Activated naive CD4-positive, alpha-beta T cell treated with anti-CD3 and anti-CD28 coated beads, Interleukin-2, amount 10 ng/mL, durations not matched to agents 7 days and 5 days (primary cell): ENCODE measurements around the gene CAPN11.

Source experiments
- CTCF ChIA-PET: fragments of 350-600 bp; sonication (Branson Sonifier 250); formaldehyde crosslinking; loops from one replicate; lab custom pipeline; 2021; ENCODE audit warnings: antibody characterized with exemption; lab: Charles Lee
- DNase-seq: peaks from one replicate; pipeline ENCODE4 v3.0.0-alpha.2; 2020
- H3K27ac Mint-ChIP-seq: one replicate; pipeline ENCODE4 v1.8.0; 2021; ENCODE audit warnings: mild to moderate bottlenecking, moderate library complexity, mixed read lengths
- H3K27me3 Mint-ChIP-seq: one replicate; pipeline ENCODE4 v1.8.0; 2021; ENCODE audit warnings: mild to moderate bottlenecking, mixed read lengths
- H3K36me3 Mint-ChIP-seq: one replicate; pipeline ENCODE4 v1.8.0; 2021; ENCODE audit warnings: mixed read lengths
- H3K4me1 Mint-ChIP-seq: one replicate; pipeline ENCODE4 v1.8.0; 2021; ENCODE audit warnings: mixed read lengths
- H3K4me3 Mint-ChIP-seq: one replicate; pipeline ENCODE4 v1.8.0; 2021; ENCODE audit warnings: mild to moderate bottlenecking, moderate library complexity, mixed read lengths
- H3K9me3 Mint-ChIP-seq: one replicate; pipeline ENCODE4 v1.8.0; 2021; ENCODE audit warnings: mixed read lengths

Gene CAPN11

DNA sequence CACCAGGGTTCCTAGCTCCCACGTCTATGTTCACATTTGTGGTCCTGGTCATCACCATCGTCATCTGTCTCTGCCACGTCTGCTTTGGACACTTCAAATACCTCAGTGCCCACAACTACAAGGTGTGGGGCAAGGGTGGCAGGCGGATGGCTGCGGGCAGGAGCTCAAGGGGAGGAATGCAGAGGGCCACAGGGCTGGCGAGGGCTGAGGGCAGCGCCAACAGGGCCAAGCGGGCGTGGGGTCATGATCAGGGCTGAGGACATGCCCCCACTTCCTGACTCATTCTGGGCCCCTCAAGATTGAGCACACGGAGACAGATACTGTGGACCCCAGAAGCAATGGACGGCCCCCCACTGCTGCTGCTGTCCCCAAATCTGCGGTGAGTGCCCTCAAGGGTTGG, 4.6 kb upstream of the CAPN11 start:
- H3K27ac Mint-ChIP-seq: no peak overlapping the region
- peaks cover 4% of the 10 kb centered on the region for H3K27me3 Mint-ChIP-seq
- H3K36me3 Mint-ChIP-seq: no peaks in the 10 kb centered on the region
- DNase-seq: no peak
- CTCF ChIA-PET: interaction anchor here (1.5 to 3.6 kb wide), 2 partner anchors 25 to 57 kb away, joined by 4 to 21 read pairs; no protein-coding TSS in a partner anchor
- H3K9me3 Mint-ChIP-seq: no peaks in the 10 kb centered on the region
- H3K4me1 Mint-ChIP-seq: peaks cover 3% of the 10 kb centered on the region
- no peak overlapping the region for H3K4me3 Mint-ChIP-seq

DNA sequence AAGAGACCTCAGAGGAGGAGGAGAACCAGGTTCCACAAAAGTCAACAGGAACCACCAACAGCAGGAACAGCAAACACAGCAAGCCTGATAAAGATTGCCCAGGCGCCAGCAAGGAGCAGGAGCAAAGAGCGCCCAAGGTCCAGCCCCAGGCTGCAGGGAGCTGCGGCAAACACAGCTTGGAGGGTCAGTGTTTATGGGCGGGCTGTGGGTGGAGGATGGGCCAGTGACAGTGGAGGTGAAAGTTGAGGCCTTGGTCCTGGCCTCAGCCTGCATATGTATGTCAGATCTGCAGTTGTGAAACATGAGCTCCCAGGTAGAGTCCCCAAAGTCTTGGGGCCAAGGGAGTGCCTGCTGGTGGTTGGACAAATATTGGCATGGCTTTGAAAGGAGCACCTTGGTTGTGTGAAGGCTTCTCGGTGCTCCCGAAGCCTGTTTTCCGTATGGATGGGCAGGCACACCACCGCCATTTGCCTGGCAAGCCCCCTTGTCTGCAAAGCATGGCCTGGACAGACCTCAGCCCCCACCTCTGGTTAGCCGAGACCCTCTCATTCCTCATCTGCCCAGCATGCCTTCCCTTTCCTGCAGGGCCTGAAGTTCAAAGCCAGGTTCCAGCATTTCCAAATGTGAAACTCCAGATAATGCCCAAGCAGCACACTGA, 2.0 kb upstream of the CAPN11 start:
- Mint-ChIP-seq H3K4me3 (no peak overlapping the region), H3K4me1 (peaks cover 1% of the 10 kb centered on the region), H3K27me3 (peaks cover 8% of the 10 kb centered on the region), H3K27ac (no peak overlapping the region), H3K36me3 (no peaks in the 10 kb centered on the region), H3K9me3 (no peaks in the 10 kb centered on the region)
- CTCF ChIA-PET: interaction anchor here (1.1 to 3.0 kb wide), 2 partner anchors 17 to 57 kb away, joined by 3 to 8 read pairs; no protein-coding TSS in a partner anchor
- DNase-seq: no peak

DNA sequence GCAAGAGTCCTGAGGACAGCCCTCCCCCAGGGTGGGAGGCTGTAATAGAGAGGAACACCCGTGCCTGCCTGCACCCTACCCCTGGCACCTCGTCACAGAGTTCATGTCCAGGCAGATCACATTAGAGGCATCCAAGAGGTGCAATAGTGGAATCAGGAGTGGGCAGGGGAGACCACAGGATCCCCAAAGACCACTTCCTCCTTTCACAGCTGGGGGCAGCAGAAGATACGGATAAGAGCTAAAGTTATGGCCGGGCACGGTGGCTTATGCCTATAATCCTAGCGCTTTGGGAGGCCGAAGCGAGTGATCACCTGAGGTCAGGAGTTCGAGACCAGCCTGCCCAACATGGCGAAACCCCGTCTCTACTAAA, 1.5 kb upstream of the CAPN11 start:
- Mint-ChIP-seq H3K4me3 (no peak overlapping the region), H3K4me1 (no peaks in the 10 kb centered on the region), H3K9me3 (no peaks in the 10 kb centered on the region), H3K36me3 (no peaks in the 10 kb centered on the region), H3K27me3 (peaks cover 13% of the 10 kb centered on the region), H3K27ac (no peak overlapping the region)
- CTCF ChIA-PET: interaction anchor here (0.6 to 3.0 kb wide), 4 partner anchors 16 to 156 kb away, joined by 3 to 8 read pairs (median 4); partner anchors contain the start of gene AARS2
- no peak for DNase-seq

DNA sequence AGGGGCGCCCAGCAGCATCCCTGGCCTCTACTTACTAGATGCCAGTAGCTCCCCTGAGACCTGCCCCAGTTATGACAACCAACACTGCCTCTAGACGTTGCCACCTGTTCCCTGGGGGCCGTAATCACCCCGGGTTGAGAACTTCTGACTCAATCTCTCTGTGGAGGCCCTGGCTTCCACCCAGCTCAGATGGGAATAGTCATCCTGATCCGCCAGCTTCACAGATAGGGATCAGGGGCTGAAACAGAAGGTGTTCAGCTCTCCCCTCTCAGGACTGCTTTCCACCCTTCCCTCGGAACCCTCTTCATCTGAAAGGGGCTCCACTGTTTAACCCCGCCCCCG, 3.3 kb downstream of the CAPN11 start:
- H3K4me1 Mint-ChIP-seq: peaks cover 4% of the 10 kb centered on the region

DNA sequence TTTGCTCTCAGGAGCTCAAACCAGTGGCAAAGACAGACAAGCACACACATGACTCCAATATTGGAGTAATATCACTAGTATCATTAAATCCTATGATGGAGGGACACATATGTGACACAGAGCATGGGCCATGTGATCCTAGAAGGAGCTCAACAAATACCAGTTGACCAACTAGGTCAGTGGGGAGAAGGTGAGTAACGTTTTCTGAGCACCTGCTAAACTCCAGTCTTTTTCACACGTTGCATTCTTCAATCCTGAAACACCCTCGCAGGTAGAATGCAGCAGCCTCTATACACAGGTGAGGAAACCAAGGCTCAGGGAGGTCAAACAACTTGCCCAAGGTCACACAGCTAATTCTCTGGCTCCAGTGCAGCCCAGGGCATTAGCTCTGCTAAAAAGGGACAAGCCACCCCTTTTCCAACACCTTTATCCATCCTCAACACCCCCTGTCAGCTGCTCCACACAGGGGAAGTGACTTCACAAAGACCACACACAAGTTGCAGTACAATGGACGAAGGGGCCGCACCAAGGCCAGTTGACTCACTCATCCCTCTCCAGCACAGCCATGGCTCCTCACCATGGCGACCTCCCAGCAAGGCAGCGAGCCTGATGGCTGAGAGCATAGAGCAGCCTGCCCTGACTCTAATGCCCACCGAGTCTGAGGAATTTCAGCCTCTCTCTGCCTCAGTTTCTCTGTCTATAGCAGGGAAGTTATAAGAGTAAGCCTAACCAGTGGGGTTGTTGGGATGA, 4.4 kb downstream of the CAPN11 start:
- H3K27ac Mint-ChIP-seq: no peak overlapping the region
- H3K27me3 Mint-ChIP-seq: peaks cover 62% of the 10 kb centered on the region
- CTCF ChIA-PET: interaction anchor here (0.8 kb wide), 1 partner anchor 10 kb away, joined by 3 read pairs; no protein-coding TSS in a partner anchor
- peaks cover 4% of the 10 kb centered on the region for H3K4me1 Mint-ChIP-seq
- H3K36me3 Mint-ChIP-seq: no peaks in the 10 kb centered on the region
- H3K4me3 Mint-ChIP-seq: no peak overlapping the region
- no peak for DNase-seq
- H3K9me3 Mint-ChIP-seq: no peaks in the 10 kb centered on the region

More for the DNA sequence above, 3.3 kb downstream of the CAPN11 start:
- Mint-ChIP-seq H3K9me3 (no peaks in the 10 kb centered on the region), H3K36me3 (no peaks in the 10 kb centered on the region), H3K27me3 (peaks cover 54% of the 10 kb centered on the region), H3K27ac (no peak overlapping the region), H3K4me3 (no peak overlapping the region)
- CTCF ChIA-PET: interaction anchor here (0.8 to 2.7 kb wide), 6 partner anchors 8 to 73 kb away, joined by 3 to 9 read pairs (median 3); no protein-coding TSS in a partner anchor
- DNase-seq: no peak

DNA sequence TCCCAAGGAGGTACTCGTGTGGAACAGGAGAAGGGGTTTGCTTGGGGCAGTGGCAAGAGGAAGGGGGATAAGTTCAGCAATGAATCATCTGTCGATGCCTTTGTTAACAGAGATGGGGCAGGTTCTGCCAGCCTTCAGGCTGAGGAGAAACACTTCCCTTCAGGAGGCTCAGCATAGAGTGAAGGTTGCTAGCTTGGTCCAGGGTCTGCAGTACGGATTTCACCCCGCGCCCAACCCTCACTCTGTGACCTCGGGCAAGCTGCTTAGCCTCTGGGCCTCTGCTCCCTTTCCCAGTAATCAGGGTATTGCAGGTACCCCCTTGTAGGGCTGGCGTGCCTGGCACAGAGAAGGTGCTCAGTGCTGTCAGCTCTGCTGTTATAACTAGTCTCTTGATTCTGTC, 7.5 kb downstream of the CAPN11 start:
- peaks cover 77% of the 10 kb centered on the region for H3K27me3 Mint-ChIP-seq
- no peak overlapping the region for H3K4me3 Mint-ChIP-seq
- DNase-seq: no peak
- H3K4me1 Mint-ChIP-seq: peaks cover 4% of the 10 kb centered on the region
- no peaks in the 10 kb centered on the region for H3K36me3 Mint-ChIP-seq
- H3K27ac Mint-ChIP-seq: no peak overlapping the region
- CTCF ChIA-PET: interaction anchor here (1.2 kb wide), 1 partner anchor 102 kb away, joined by 3 read pairs; no protein-coding TSS in a partner anchor
- H3K9me3 Mint-ChIP-seq: no peaks in the 10 kb centered on the region

DNA sequence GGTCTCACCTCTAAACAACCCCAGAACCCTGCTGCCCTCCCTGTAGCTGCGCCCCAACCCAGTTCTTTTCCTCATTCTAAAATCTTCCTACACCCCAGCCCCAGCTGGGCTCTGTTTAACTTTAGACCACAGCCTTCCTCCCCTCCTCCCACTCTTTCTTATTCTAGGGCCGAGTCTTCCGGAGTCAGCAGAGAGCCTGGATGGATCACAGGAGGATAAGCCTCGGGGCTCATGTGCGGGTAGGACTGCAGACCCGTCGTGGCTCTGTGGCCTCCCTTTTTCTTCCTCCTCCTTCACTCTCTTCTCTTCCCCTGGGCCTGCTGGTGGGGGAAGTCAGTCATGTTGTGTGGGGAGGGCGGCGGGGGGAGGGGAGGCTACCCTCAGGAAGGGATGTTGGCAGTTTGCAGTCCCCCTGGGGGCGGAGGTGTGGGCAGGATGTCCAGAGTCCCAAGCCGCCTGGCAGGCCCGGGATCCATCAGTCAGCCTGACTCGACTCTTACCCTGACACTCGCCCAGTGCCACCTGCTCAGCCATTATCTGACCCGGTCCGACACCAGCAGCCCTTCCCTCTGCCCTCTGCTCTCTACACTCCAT, 8.1 kb downstream of the CAPN11 start:
- no peak for DNase-seq
- CTCF ChIA-PET: interaction anchor here (1.2 kb wide), 1 partner anchor 102 kb away, joined by 3 read pairs; no protein-coding TSS in a partner anchor
- Mint-ChIP-seq H3K27ac (no peak overlapping the region), H3K4me3 (no peak overlapping the region), H3K36me3 (no peaks in the 10 kb centered on the region), H3K4me1 (peaks cover 4% of the 10 kb centered on the region), H3K27me3 (peaks cover 78% of the 10 kb centered on the region), H3K9me3 (no peaks in the 10 kb centered on the region)

DNA sequence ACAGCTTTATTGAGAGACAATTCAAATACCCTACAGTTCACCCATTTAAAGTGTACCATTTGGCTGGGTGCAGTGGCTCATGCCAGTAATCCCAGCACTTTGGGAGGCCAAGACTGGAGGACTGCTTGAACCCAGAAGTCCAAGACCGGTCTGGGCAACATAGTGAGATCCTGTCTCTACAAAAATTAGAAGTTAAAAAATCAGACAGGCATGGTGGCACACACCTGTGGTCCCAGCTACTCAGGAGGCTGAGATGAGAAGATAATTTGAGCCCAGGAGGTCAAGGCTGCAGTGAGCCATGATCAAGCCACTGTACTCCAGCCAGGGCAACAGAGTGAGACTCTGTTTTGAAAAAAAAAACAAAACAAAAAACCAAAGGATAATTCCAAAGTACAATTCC, 8.9 kb downstream of the CAPN11 start:
- Mint-ChIP-seq H3K36me3 (no peaks in the 10 kb centered on the region), H3K9me3 (no peaks in the 10 kb centered on the region), H3K4me3 (no peak overlapping the region), H3K27ac (no peak overlapping the region), H3K27me3 (peaks cover 79% of the 10 kb centered on the region), H3K4me1 (peaks cover 4% of the 10 kb centered on the region)
- CTCF ChIA-PET: interaction anchor here (1.2 kb wide), 1 partner anchor 101 kb away, joined by 3 read pairs; no protein-coding TSS in a partner anchor
- no peak for DNase-seq

DNA sequence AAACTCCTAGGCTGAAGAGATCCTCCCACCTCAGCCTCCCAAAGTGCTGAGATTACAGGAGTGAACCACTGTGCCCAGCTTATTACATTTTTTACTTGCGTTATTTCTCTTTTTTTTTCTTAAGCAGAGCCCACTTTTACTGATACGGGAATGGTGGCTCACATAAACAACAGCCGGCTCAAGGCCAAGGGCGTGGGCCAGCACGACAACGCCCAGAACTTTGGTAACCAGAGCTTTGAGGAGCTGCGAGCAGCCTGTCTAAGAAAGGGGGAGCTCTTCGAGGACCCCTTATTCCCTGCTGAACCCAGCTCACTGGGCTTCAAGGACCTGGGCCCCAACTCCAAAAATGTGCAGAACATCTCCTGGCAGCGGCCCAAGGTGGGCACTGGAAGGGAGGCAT, 10.5 kb downstream of the CAPN11 start:
- peaks cover 72% of the 10 kb centered on the region for H3K27me3 Mint-ChIP-seq
- no peak for DNase-seq
- CTCF ChIA-PET: interaction anchor here (0.5 to 1.2 kb wide), 4 partner anchors 68 to 168 kb away, joined by 3 to 5 read pairs (median 3); no protein-coding TSS in a partner anchor
- H3K36me3 Mint-ChIP-seq: no peaks in the 10 kb centered on the region
- H3K4me1 Mint-ChIP-seq: peaks cover 4% of the 10 kb centered on the region
- no peaks in the 10 kb centered on the region for H3K9me3 Mint-ChIP-seq
- H3K4me3 Mint-ChIP-seq: no peak overlapping the region
- H3K27ac Mint-ChIP-seq: no peak overlapping the region

DNA sequence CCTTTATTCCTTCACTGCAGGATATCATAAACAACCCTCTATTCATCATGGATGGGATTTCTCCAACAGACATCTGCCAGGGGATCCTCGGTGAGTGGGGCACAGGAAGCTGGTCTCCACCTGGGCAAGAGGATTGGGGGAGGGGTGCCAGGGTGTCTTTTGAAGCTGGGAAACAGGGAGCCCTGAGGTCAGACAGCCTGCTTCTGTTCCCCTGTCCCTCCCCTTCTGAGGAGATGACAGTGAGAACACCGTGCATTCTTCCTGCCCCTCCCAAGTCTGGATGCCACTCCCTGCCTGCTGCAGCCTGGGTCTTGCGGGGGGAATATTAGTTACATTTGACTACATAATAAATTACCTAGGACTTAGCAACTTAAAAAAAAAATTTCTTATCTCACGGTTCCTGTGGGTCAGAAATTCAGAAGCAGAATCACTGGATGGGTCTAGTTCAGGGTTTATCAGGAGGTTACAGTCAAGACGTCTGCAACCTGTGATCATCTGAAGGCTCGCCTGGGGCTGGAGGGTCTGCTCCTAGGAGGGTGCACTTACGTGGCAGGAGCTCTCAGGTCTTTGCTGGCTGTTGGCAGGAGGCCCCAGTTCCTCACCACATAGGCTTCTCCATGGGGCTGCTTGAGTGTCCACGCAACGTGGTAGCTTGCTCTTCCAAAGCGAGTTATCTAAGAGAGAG, 11.4 kb downstream of the CAPN11 start:
- peaks cover 71% of the 10 kb centered on the region for H3K27me3 Mint-ChIP-seq
- no peak for DNase-seq
- H3K36me3 Mint-ChIP-seq: no peaks in the 10 kb centered on the region
- no peak overlapping the region for H3K4me3 Mint-ChIP-seq
- no peaks in the 10 kb centered on the region for H3K9me3 Mint-ChIP-seq
- CTCF ChIA-PET: interaction anchor here (0.5 to 1.2 kb wide), 4 partner anchors 9 to 125 kb away, joined by 3 to 5 read pairs (median 4); no protein-coding TSS in a partner anchor
- peaks cover 4% of the 10 kb centered on the region for H3K4me1 Mint-ChIP-seq
- no peak overlapping the region for H3K27ac Mint-ChIP-seq

DNA sequence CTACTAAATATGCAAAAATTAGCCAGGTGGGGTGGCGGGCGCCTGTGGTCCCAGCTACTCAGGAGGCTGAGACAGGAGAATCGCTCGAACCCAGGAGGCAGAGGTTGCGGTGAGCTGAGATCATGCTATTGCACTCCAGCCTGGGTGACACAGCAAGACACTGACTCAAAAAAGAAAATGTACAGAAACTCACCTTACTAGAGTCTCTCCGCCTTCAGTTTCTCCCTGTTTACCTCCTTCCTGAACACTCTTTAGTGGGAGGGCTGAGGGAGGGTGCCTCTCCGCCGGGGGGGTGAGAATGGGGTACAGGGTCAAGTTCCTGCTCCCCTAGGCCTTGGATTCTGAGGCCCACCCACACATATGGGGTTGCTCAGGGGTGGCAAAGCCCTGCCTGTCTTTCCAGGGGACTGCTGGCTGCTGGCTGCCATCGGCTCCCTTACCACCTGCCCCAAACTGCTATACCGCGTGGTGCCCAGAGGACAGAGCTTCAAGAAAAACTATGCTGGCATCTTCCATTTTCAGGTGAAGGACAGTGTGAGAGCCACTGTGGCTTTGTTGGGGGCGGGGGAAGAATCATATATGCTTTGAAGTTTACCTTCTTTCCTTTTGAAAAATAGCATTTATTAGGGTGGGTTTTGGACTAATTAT, 13.4 kb downstream of the CAPN11 start:
- H3K4me3 Mint-ChIP-seq: no peak overlapping the region
- peaks cover 9% of the 10 kb centered on the region for H3K4me1 Mint-ChIP-seq
- DNase-seq: no peak
- CTCF ChIA-PET: interaction anchor here (0.8 to 2.6 kb wide), 19 partner anchors 11 to 525 kb away, joined by 3 to 32 read pairs (median 7); partner anchors contain the start of gene HSP90AB1
- H3K9me3 Mint-ChIP-seq: no peaks in the 10 kb centered on the region
- H3K27ac Mint-ChIP-seq: no peak overlapping the region
- no peaks in the 10 kb centered on the region for H3K36me3 Mint-ChIP-seq
- peaks cover 66% of the 10 kb centered on the region for H3K27me3 Mint-ChIP-seq

DNA sequence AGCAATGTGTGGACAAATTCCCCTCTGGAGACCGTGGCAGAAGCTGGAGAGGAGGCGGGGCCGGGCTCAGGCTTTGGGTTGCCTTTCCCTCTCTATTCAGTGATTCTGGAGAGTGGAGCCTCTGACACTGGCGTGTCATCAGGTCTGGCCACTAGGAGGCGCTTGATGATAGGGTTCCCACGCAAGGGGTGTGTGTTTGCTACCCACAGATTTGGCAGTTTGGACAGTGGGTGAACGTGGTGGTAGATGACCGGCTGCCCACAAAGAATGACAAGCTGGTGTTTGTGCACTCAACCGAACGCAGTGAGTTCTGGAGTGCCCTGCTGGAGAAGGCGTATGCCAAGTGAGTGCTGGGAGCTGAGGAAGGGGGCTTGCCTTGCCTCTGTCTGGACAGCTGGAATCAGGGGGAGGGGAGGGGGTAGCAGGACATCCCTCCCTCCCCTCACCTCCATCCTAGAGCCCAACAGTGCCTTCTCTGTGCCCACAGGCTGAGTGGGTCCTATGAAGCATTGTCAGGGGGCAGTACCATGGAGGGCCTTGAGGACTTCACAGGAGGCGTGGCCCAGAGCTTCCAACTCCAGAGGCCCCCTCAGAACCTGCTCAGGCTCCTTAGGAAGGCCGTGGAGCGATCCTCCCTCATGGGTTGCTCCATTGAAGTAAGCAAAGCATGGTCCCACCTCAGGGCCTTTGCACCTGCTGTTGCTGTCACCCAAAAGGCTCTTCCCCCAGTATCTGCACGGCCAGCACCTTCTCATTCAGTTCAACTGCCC, 14.3 kb downstream of the CAPN11 start:
- no peaks in the 10 kb centered on the region for H3K9me3 Mint-ChIP-seq
- CTCF ChIA-PET: interaction anchor here (0.6 to 2.6 kb wide), 24 partner anchors 11 to 425 kb away, joined by 3 to 32 read pairs (median 4); partner anchors contain the start of gene HSP90AB1
- no peaks in the 10 kb centered on the region for H3K36me3 Mint-ChIP-seq
- peaks cover 14% of the 10 kb centered on the region for H3K4me1 Mint-ChIP-seq
- DNase-seq: peak; percentile 87
- peaks cover 68% of the 10 kb centered on the region for H3K27me3 Mint-ChIP-seq
- H3K4me3 Mint-ChIP-seq: no peak overlapping the region
- H3K27ac Mint-ChIP-seq: no peak overlapping the region
